ENCODE results near the gene USP48. TPM values are rescaled to one million over a fixed set of nuclear protein-coding genes. Genes with fewer than 3 reads are reported as not detected.

The USP48 gene
- polyA plus RNA-seq, 2 of the 4 experiments (the other 2 are of a cell fraction): 22.8 to 27.4 TPM

GRCh38 chr1:21640653-21641052 lies 142.3 kb downstream of the USP48 start (continued):
- TF ChIP-seq KDM5A (IDR thresholded peaks at IDR 0.05) (no peak), POLR2A (IDR thresholded peaks at IDR 0.05; ENCODE audit: low read length) (no peak), REST (IDR thresholded peaks at IDR 0.05) (no peak), HES2 (IDR thresholded peaks at IDR 0.05) (no peak), ZNF302 (CRISPR knock-in tag; IDR thresholded peaks at IDR 0.05) (no peak), CEBPB (IDR thresholded peaks at IDR 0.05) (no peak), NR3C1 (IDR thresholded peaks at IDR 0.05) (no peak)

- FAIRE-seq (no peak), ATAC-seq (peak; percentile 37 to 55; a peak in 5 of 6 replicates), DNase-seq (ENCODE audit: low read depth in 1 of 2, low spot score in 1 of 2) (no peak)
- Histone ChIP-seq H3K27ac (peak overlapping the region; percentile 73 to 86), H3K4me3 (no peak overlapping the region), H3K4me2 (peak overlapping the region; percentile 60), H3K9me3 (no peaks in the 10 kb centered on the region), H3K4me1 (peaks cover 48% of the 10 kb centered on the region)
- WGBS (ENCODE audit: missing lambda C conversion rate): 35% methylated on average over 15 of the region's 24 CpGs
- TF ChIP-seq ESRRA (IDR thresholded peaks at IDR 0.05; ENCODE audit: borderline replicate concordance, low read length) (no peak), HOXB13 (CRISPR knock-in tag; IDR thresholded peaks at IDR 0.05; ENCODE audit: low read depth) (no peak), JUNB (IDR thresholded peaks at IDR 0.05) (no peak), MAX (IDR thresholded peaks at IDR 0.05) (no peak), FOSB (CRISPR knock-in tag; IDR thresholded peaks at IDR 0.05) (no peak), TP53 (CRISPR knock-in tag; IDR thresholded peaks at IDR 0.05) (no peak), CTCF (IDR thresholded peaks at IDR 0.05) (no peak), HOXA7 (CRISPR knock-in tag; IDR thresholded peaks at IDR 0.05) (no peak), TFCP2L1 (CRISPR knock-in tag; IDR thresholded peaks at IDR 0.05) (no peak), NPAS2 (CRISPR knock-in tag; IDR thresholded peaks at IDR 0.05; ENCODE audit: borderline replicate concordance) (no peak), ZNF302 (CRISPR knock-in tag; IDR thresholded peaks at IDR 0.05) (no peak), PBX3 (IDR thresholded peaks at IDR 0.05) (no peak), E2F6 (IDR thresholded peaks at IDR 0.05; ENCODE audit: borderline replicate concordance, low read depth) (no peak), BHLHE40 (IDR thresholded peaks at IDR 0.05; ENCODE audit: low read depth, low read length) (no peak), CBX8 (IDR thresholded peaks at IDR 0.05) (no peak), SREBF2 (IDR thresholded peaks at IDR 0.05) (no peak)
- ChIA-PET CTCF (interaction anchor here (0.7 kb wide), 2 partner anchors 19 to 257 kb away, joined by 3 read pairs; no protein-coding TSS in a partner anchor), POLR2A (interaction anchor here (0.6 kb wide), 1 partner anchor 17 kb away, joined by 3 read pairs; no protein-coding TSS in a partner anchor)
Measured at GRCh38 chr1:21639594-21640041, 143.3 kb downstream of the USP48 start.
